Neural progenitor cell (in vitro differentiated cells): Measurements from ENCODE around the gene ZNF559. TPM values are rescaled to one million over a fixed set of nuclear protein-coding genes. Genes with fewer than 3 reads are reported as not detected.

Experiments
- DNase-seq: peaks from one replicate; pipeline ENCODE4 v3.0.0-alpha.2; 2016; ENCODE audit warnings: low spot score
- H2AFZ ChIP-seq: fragments of 200-600 bp; sonication (generic); replicated peaks from 2 replicates; pipeline ENCODE4 v1.6.1; 2016; ENCODE audit warnings: antibody characterized with exemption
- H3F3A ChIP-seq: fragments of 200-600 bp; sonication (generic); 2 replicates; pipeline ENCODE4 v1.6.1; 2016; ENCODE audit warnings: antibody characterized with exemption, low read depth
- H3K27ac ChIP-seq: fragments of 200-600 bp; sonication (generic); 2 replicates; pipeline ENCODE4 v1.5.1; 2016; ENCODE audit warnings: mild to moderate bottlenecking
- H3K27me3 ChIP-seq: fragments of 200-600 bp; sonication (generic); 2 replicates; pipeline ENCODE4 v1.6.1; 2016; ENCODE audit warnings: mild to moderate bottlenecking, moderate library complexity
- H3K36me3 ChIP-seq: fragments of 200-600 bp; sonication (generic); 2 replicates; pipeline ENCODE4 v1.5.1; 2016
- H3K4me1 ChIP-seq: fragments of 200-600 bp; sonication (generic); 2 replicates; pipeline ENCODE4 v1.6.1; 2016; ENCODE audit warnings: mixed run types
- H3K4me2 ChIP-seq: fragments of 200-600 bp; sonication (generic); 2 replicates; pipeline ENCODE4 v1.6.1; 2016
- H3K4me3 ChIP-seq: fragments of 200-600 bp; sonication (generic); 2 replicates; pipeline ENCODE4 v1.5.1; 2016
- H3K79me2 ChIP-seq: fragments of 200-600 bp; sonication (generic); 2 replicates; pipeline ENCODE4 v1.6.1; 2016; ENCODE audit warnings: low read depth
- H3K9ac ChIP-seq: fragments of 200-600 bp; sonication (generic); 2 replicates; pipeline ENCODE4 v1.6.1; 2016
- H3K9me3 ChIP-seq: fragments of 200-600 bp; sonication (generic); 2 replicates; pipeline ENCODE4 v1.5.1; 2016; ENCODE audit warnings: low read depth
- H4K20me1 ChIP-seq: fragments of 200-600 bp; sonication (generic); 2 replicates; pipeline ENCODE4 v1.6.1; 2016; ENCODE audit warnings: low read depth
- H3K27ac Mint-ChIP-seq: 3 replicates; pipeline ENCODE4 v1.8.0; 2021; ENCODE audit warnings: mixed read lengths
- H3K27me3 Mint-ChIP-seq: 2 replicates; pipeline ENCODE4 v1.8.0; 2022; ENCODE audit warnings: low read depth, mild to moderate bottlenecking, inconsistent platforms, moderate library complexity, mixed read lengths; ENCODE audit not compliant: insufficient read depth
- H3K36me3 Mint-ChIP-seq: 3 replicates; pipeline ENCODE4 v1.8.0; 2021; ENCODE audit warnings: mixed read lengths
- H3K4me1 Mint-ChIP-seq: 3 replicates; pipeline ENCODE4 v1.8.0; 2021; ENCODE audit warnings: mixed read lengths
- H3K4me3 Mint-ChIP-seq: 3 replicates; pipeline ENCODE4 v1.8.0; 2021; ENCODE audit warnings: mild to moderate bottlenecking, moderate library complexity, mixed read lengths
- H3K9me3 Mint-ChIP-seq: 3 replicates; pipeline ENCODE4 v1.8.0; 2020; ENCODE audit warnings: mixed read lengths
- CTCF ChIP-seq: fragments of 200-600 bp; sonication (generic); IDR thresholded peaks from 2 replicates; pipeline ENCODE4 v1.5.1; 2017; ENCODE audit warnings: antibody characterized with exemption, mild to moderate bottlenecking
- EZH2 ChIP-seq: fragments of 200-600 bp; sonication (generic); IDR thresholded peaks from 2 replicates; pipeline ENCODE4 v1.6.1; 2017; ENCODE audit warnings: antibody characterized with exemption, mild to moderate bottlenecking, moderate library complexity
- EZH2phosphoT487 ChIP-seq: fragments of 200-600 bp; sonication (generic); IDR thresholded peaks from 2 replicates; pipeline ENCODE4 v1.6.1; 2017; ENCODE audit warnings: antibody characterized with exemption
- total RNA-seq: library from RNA; depleted of rRNA; stranded (reverse); fragments of >200 nt; gene quantifications from 2 replicates; pipeline ENCODE4 v1.2.3, GENCODE V29; 2015; ENCODE audit warnings: low replicate concordance

Gene ZNF559
- total RNA-seq, 1 donor from 2014 or later = 79.8 TPM

- H3K4me3 Mint-ChIP-seq = no peak overlapping the region
- H3K9me3 Mint-ChIP-seq = peaks cover 73% of the 10 kb centered on the region
- Histone ChIP-seq H3K27me3 (no peaks in the 10 kb centered on the region), H3K9me3 (peaks cover 36% of the 10 kb centered on the region), H3K79me2 (no peaks in the 10 kb centered on the region), H3F3A (peaks cover 3% of the 10 kb centered on the region), H2AFZ (no peak overlapping the region), H3K27ac (no peak overlapping the region), H3K9ac (no peak overlapping the region), H3K4me2 (no peak overlapping the region), H3K36me3 (peaks cover 54% of the 10 kb centered on the region), H4K20me1 (no peaks in the 10 kb centered on the region), H3K4me3 (no peak overlapping the region), H3K4me1 (no peaks in the 10 kb centered on the region)
- peaks cover 2% of the 10 kb centered on the region for H3K27me3 Mint-ChIP-seq
- no peak overlapping the region for H3K27ac Mint-ChIP-seq
- TF ChIP-seq CTCF (no peak), EZH2 (no peak), EZH2phosphoT487 (no peak)
- no peak for DNase-seq
- peaks cover 69% of the 10 kb centered on the region for H3K36me3 Mint-ChIP-seq
- H3K4me1 Mint-ChIP-seq = no peaks in the 10 kb centered on the region
These were observed 27.6 kb upstream of the ZNF559 start for GRCh38 chr19:9296336-9296735.

DNA sequence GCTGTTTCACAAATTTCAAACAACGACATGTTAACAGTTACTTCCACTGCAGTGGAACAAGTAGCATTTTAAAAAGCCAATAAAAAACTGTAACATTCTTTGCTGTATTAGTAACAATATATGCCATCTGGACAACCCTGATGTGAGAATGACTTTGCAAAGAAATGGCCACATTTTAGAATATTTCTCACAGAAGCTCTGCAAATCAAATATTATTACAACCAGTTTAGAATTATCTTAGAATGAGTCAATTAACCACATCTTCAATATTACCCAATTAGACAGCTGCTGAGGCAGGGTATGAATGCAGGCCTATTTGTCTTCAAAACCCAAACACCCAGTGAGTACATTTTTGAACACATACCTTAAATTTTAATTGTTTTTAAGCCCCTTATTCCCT, 17.5 kb upstream of the ZNF559 start:
- peaks cover 36% of the 10 kb centered on the region for H3K36me3 Mint-ChIP-seq
- Histone ChIP-seq H3K79me2 (peaks cover 16% of the 10 kb centered on the region), H3K4me2 (no peak overlapping the region)

DNA sequence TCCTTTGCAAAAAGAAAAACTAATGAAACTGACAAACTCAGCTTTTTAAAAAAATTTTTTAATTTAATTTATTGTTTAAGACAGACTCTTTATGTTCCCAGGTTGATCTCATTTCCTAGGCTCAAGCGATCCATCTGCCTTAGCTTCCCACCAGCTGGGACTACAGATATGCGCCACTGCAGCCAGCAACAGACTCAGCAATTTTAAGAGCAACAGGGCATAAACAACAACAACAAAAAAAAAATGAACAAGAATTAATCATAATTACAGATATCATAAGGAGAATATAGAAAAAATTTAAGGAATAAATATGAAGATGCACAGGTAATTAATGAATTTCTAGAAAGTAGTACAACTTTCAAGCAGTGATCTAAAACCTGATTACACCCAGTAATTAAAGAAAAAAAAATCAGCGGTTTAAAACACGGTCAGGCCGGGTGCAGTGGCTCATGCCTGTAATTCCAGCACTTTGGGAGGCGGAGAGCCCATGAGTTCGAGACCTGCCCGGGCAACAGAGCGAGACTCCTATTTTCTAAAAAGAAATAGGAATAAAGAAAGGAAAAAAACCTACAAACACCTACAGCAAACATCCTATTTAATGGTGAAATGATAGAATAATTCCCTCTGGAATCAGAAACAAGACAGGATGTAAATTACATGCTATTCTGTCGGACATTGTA, 15.7 kb upstream of the ZNF559 start:
- Histone ChIP-seq H3K4me2 (peak overlapping the region; percentile 77), H2AFZ (no peak overlapping the region), H3K4me3 (peak overlapping the region; percentile 63), H3K27ac (no peak overlapping the region), H3K27me3 (no peaks in the 10 kb centered on the region), H3K36me3 (no peaks in the 10 kb centered on the region), H3K9me3 (no peaks in the 10 kb centered on the region), H4K20me1 (no peaks in the 10 kb centered on the region), H3K4me1 (peaks cover 5% of the 10 kb centered on the region), H3F3A (peaks cover 20% of the 10 kb centered on the region), H3K79me2 (peaks cover 16% of the 10 kb centered on the region), H3K9ac (no peak overlapping the region)
- peaks cover 9% of the 10 kb centered on the region for H3K27me3 Mint-ChIP-seq
- peaks cover 50% of the 10 kb centered on the region for H3K9me3 Mint-ChIP-seq
- peaks cover 6% of the 10 kb centered on the region for H3K4me1 Mint-ChIP-seq
- H3K27ac Mint-ChIP-seq = no peak overlapping the region
- H3K36me3 Mint-ChIP-seq = peaks cover 22% of the 10 kb centered on the region
- no peak for TF ChIP-seq EZH2
- peak overlapping the region; percentile 94 for H3K4me3 Mint-ChIP-seq
- no peak for DNase-seq

More for the DNA sequence above, 17.5 kb upstream of the ZNF559 start:
- peaks cover 6% of the 10 kb centered on the region for H3K4me1 Mint-ChIP-seq
- Histone ChIP-seq H3K4me3 (no peak overlapping the region), H3K27me3 (no peaks in the 10 kb centered on the region), H3K27ac (no peak overlapping the region), H3K36me3 (peaks cover 3% of the 10 kb centered on the region), H3K9me3 (no peaks in the 10 kb centered on the region), H4K20me1 (no peaks in the 10 kb centered on the region), H3K4me1 (peaks cover 5% of the 10 kb centered on the region), H2AFZ (no peak overlapping the region), H3F3A (peaks cover 20% of the 10 kb centered on the region), H3K9ac (no peak overlapping the region)
- TF ChIP-seq CTCF (no peak), EZH2phosphoT487 (no peak)
- no peak overlapping the region for H3K27ac Mint-ChIP-seq
- DNase-seq = no peak
- peaks cover 47% of the 10 kb centered on the region for H3K9me3 Mint-ChIP-seq
- H3K4me3 Mint-ChIP-seq = no peak overlapping the region
- H3K27me3 Mint-ChIP-seq = peaks cover 4% of the 10 kb centered on the region
